GM13977 (cell line): ENCODE results near the gene TAS2R16.
"Not testable (repeated sequence)": the region's sequence is repeated elsewhere in the genome, so short reads cannot be mapped to it uniquely, and the experiment has no call there.

Experiments used
- DNase-seq: peaks from one replicate; pipeline ENCODE4 v3.0.0; 2012; ENCODE audit warnings: low spot score
- in situ Hi-C: fragments of 300-500 bp; cut with MboI; formaldehyde crosslinking; loops from one replicate; pipeline ENCODE4 v1.12.0; 2022; ENCODE audit warnings: low sequenced_read_pairs, low pct_unique_long_range_greater_than_20kb, mixed read lengths, inconsistent platforms; ENCODE audit not compliant: unreplicated experiment
- TF ChIP-seq, protein P1 (sequence below): IDR thresholded peaks from 2 replicates; pipeline ENCODE4 v1.5.1; 2012; ENCODE audit warnings: mild to moderate bottlenecking, control low read depth; ENCODE audit not compliant: insufficient read depth; ENCODE audit errors: extremely low read depth, missing control alignments

Gene TAS2R16

DNA sequence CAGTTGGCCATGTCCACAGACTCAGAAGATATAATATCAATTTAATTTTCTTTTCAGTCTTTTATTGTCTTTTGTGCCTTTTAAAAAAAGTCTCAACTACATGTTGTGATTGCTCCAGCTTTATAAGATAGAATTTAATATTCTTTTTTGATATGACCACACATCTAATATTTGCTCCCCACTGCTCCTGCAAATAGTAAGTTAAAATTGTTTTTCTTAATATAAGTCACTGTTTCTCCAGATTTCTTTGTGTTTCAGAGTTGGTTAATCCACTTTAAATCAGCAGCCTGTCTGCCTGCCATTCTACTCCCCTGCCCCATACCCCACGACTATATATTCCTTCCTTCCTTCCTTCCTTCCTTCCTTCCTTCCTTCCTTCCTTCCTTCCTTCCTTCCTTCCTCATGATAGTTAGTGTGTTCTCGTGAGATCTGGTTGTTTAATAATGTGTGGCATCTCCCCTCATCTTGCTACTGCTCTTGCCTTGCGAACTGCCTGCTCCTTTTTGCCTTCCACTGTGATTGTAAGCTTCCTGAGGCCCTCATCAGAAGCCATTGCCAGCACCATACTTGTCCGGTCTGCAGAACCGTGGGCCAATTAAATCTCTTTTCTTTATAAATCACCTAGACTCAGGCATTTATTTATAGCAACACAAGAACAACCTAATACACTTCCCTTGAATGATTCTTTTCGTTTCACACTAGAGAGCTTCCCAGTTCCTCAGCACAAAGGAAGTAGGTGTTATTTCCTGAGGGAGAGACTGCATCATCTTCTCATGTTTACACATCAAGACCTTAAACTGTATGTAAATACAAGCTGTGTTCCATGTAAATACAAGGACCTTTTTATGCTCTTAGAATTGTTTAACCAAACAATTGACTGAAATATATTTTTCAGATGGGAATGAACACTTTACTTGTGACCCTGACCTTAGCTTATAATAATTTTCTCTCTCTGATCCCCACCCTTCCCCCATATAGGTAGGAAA is 24.5 kb downstream of the TAS2R16 start:
- DNase-seq = no peak
- TF ChIP-seq, protein P1, sequence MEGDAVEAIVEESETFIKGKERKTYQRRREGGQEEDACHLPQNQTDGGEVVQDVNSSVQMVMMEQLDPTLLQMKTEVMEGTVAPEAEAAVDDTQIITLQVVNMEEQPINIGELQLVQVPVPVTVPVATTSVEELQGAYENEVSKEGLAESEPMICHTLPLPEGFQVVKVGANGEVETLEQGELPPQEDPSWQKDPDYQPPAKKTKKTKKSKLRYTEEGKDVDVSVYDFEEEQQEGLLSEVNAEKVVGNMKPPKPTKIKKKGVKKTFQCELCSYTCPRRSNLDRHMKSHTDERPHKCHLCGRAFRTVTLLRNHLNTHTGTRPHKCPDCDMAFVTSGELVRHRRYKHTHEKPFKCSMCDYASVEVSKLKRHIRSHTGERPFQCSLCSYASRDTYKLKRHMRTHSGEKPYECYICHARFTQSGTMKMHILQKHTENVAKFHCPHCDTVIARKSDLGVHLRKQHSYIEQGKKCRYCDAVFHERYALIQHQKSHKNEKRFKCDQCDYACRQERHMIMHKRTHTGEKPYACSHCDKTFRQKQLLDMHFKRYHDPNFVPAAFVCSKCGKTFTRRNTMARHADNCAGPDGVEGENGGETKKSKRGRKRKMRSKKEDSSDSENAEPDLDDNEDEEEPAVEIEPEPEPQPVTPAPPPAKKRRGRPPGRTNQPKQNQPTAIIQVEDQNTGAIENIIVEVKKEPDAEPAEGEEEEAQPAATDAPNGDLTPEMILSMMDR = no peak
- in situ Hi-C loops = no loop called here

DNA sequence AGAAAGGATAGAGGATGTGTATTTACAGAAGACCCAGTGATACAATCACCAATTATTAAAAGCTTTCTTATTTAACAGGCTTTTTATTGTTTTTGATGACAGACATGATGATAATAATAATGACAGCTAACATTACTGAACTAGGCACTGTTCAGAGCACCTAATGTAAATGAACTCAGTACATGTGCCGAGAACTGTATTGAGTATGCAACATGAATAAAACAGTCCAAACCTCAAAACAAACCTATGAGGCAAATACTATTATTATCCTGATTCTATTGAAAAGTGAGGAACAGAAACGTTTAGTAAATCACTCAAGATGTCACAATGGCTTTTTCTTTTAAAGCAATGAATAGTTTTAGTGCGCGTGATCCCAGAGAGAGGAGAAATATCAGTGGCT is 27.1 kb downstream of the TAS2R16 start:
- in situ Hi-C loops = no loop called here
- TF ChIP-seq, protein P1 = no peak
- no peak for DNase-seq

DNA sequence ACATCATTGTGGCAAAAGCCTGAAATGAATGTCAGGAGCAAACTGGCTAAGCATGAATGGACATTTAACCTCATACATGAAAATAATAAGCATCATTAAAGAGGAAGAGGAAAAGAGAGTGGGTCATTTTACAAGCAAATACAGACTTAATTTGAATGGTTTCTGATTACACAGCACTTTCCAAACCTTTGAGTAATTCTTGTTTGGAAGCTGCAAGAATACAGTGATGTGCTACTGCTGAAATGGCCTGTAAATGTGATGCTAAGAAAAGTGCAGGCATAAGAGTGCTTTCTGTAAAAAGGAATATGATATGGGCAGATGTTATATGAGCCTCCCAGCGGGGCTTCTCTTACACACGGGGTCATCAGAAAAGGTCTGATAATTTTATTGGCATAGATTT is 30.2 kb downstream of the TAS2R16 start:
- in situ Hi-C loops = no loop called here
- no peak for DNase-seq
- TF ChIP-seq, protein P1 = no peak

DNA sequence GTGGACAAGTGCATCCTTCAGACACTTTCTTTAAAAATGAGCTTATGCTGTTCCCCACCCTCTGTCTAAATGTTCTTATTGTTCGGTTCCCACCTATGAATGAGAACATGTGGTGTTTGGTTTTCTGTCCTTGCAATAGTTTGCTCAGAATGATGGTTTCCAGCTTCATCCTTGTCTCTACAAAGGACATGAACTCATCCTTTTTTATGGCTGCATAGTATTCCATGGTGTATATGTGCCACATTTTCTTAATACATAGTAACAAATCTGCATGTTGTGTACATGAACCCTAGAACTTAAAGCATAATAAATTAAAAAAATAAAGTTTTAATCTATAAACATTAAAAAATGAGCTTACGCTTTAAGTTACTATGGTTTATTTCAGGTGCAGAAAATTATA is 41.8 kb downstream of the TAS2R16 start:
- DNase-seq, in situ Hi-C loops: not testable (repeated sequence)

DNA sequence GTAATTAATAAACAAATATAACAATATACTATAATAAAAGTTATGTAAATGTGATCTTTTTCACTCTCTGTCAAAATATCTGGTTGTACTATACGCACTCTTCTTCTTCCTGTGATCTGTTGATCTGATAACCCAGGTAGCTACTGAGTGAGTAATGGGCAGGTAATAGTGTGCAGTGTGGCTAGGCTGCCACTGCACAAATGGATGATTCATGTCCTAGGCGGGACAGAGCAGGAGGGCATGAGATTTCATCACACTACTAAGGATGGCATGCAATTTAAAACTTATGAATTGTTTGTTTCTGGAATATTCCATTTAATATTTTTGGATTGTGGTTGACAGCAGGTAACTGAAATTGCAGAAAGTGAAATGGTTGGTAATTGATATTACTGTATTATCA is 44.5 kb downstream of the TAS2R16 start:
- in situ Hi-C loops = no loop called here
- DNase-seq = no peak
- TF ChIP-seq, protein P1 = no peak

DNA sequence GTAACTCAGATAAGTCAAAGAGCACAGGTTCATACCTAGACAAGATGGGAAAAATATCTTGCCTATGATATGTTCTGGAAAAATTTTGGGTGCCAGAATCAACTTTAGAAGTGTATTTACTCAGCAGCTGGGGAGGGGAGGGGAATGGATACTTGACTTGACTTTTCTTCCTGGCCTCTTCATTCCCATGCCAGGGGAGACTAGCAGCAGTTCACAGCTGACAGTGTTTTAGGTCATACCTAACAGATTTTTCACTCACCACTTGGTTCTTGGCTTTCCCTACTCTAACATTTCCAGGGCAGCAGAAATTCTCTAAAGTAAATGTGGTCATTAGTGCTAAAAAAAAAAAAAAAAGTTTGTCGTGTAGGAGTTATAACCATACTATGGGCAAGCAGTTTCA is 46.3 kb downstream of the TAS2R16 start:
- in situ Hi-C loops = no loop called here
- TF ChIP-seq, protein P1 = no peak
- no peak for DNase-seq
